Endothelial cell of umbilical vein (primary cell): Measurements from ENCODE around the gene CA6. TPM values are rescaled to one million over a fixed set of nuclear protein-coding genes. Genes with fewer than 3 reads are reported as not detected.

ENCODE experiments used
- BruUV-seq: library from RNA; stranded (reverse); fragments of 400-500 nt; replicated peaks from 2 replicates; lab custom pipeline; 2021; lab: Mats Ljungman, UMichigan
- CTCF ChIA-PET: fragments of 300-600, 350-600 bp; sonication (Branson Sonifier 250); formaldehyde crosslinking; loops from one replicate; lab custom pipeline; 2021; ENCODE audit warnings: antibody characterized with exemption, inconsistent platforms; lab: Charles Lee
- POLR2A ChIA-PET: fragments of 300-600, 350-600 bp; sonication (Branson Sonifier 250); formaldehyde crosslinking; loops from one replicate; lab custom pipeline; 2021; ENCODE audit warnings: antibody characterized with exemption, inconsistent platforms; lab: Charles Lee
- DNase-seq: peaks from one replicate; pipeline ENCODE4 v3.0.0-alpha.2; 2011; ENCODE audit warnings: low read depth, low spot score
- FAIRE-seq: peaks from 2 replicates; lab custom pipeline; 2011; peaks lifted over from hg19 to GRCh38; lab: Jason Lieb, UNC
- H2AFZ ChIP-seq: 2 replicates; pipeline ENCODE4 v1.6.0; 2012; ENCODE audit warnings: low read depth, low read length, control low read depth, inconsistent platforms
- H3K27ac ChIP-seq: 2 replicates; pipeline ENCODE4 v1.5.1; 2011; ENCODE audit warnings: low read depth, mild to moderate bottlenecking, control low read depth, low read length, moderate library complexity; ENCODE audit not compliant: insufficient read depth
- H3K27me3 ChIP-seq, 2 experiments: 2 replicates each; pipeline versions ENCODE4 v1.6.0 to v1.6.1; 2011; ENCODE audit warnings: low read length in 2 of 2, mixed read lengths in 1 of 2; ENCODE audit not compliant: control insufficient read depth in 2 of 2, insufficient read depth in 2 of 2
- H3K36me3 ChIP-seq, 2 experiments: 2 replicates in 1 of 2; 3 replicates in 1 of 2; pipeline ENCODE4 v1.5.1; 2011; ENCODE audit warnings: low read length in 2 of 2, mild to moderate bottlenecking in 1 of 2, moderate library complexity in 1 of 2; ENCODE audit not compliant: control insufficient read depth in 2 of 2, insufficient read depth in 2 of 2; ENCODE audit errors: extremely low read depth in 1 of 2
- H3K4me1 ChIP-seq: 3 replicates; pipeline ENCODE4 v1.5.1; 2011; ENCODE audit warnings: mild to moderate bottlenecking, low read length; ENCODE audit not compliant: control insufficient read depth, insufficient read depth; ENCODE audit errors: extremely low read depth
- H3K4me2 ChIP-seq: 2 replicates; pipeline ENCODE4 v1.6.1; 2011; ENCODE audit warnings: low read length, control low read depth, mixed read lengths; ENCODE audit not compliant: insufficient read depth
- H3K4me3 ChIP-seq, 3 experiments: fragments of 200-600 bp in 1 of 3; sonication (generic), shearing (Covaris generic) in 1 of 3; replicated peaks in 1 of 3; 2 replicates each; pipeline ENCODE4 v1.5.1; 2011 to 2016; ENCODE audit warnings: control low read depth in 3 of 3, low read length in 3 of 3, mild to moderate bottlenecking in 2 of 3, inconsistent platforms in 1 of 3, low read depth in 1 of 3, moderate library complexity in 1 of 3; ENCODE audit not compliant: insufficient read depth in 1 of 3
- H3K79me2 ChIP-seq: 2 replicates; pipeline ENCODE4 v1.6.0; 2012; ENCODE audit warnings: low read length, inconsistent platforms; ENCODE audit not compliant: control insufficient read depth, insufficient read depth
- H3K9ac ChIP-seq: replicated peaks from 2 replicates; pipeline ENCODE3; 2011; ENCODE audit warnings: low read length, control low read depth; ENCODE audit not compliant: insufficient read depth; ENCODE audit errors: extremely low read depth
- H3K9me1 ChIP-seq: replicated peaks from 3 replicates; pipeline ENCODE4 v1.6.0; 2011; ENCODE audit warnings: mild to moderate bottlenecking, low read length; ENCODE audit not compliant: control insufficient read depth, insufficient read depth; ENCODE audit errors: extremely low read depth
- H3K9me3 ChIP-seq: replicated peaks from 2 replicates; pipeline ENCODE4 v1.5.1; 2012; ENCODE audit warnings: low read length, inconsistent platforms; ENCODE audit not compliant: control insufficient read depth, insufficient read depth
- H4K20me1 ChIP-seq: replicated peaks from 2 replicates; pipeline ENCODE3; 2011; ENCODE audit warnings: mild to moderate bottlenecking, low read length; ENCODE audit not compliant: control insufficient read depth, insufficient read depth; ENCODE audit errors: extremely low read depth
- FOS ChIP-seq: IDR thresholded peaks from 2 replicates; pipeline ENCODE4 v1.6.1; 2011; ENCODE audit warnings: mild to moderate bottlenecking, low read length, moderate library complexity, borderline replicate concordance; ENCODE audit not compliant: insufficient read depth
- GATA2 ChIP-seq: IDR thresholded peaks from 2 replicates; pipeline ENCODE4 v1.7.0; 2011; ENCODE audit warnings: low read depth, mild to moderate bottlenecking, moderate library complexity, mixed read lengths, low read length; ENCODE audit not compliant: insufficient read length, insufficient read depth
- JUN ChIP-seq: IDR thresholded peaks from 2 replicates; pipeline ENCODE4 v1.6.1; 2011; ENCODE audit warnings: borderline replicate concordance, low read depth; ENCODE audit not compliant: insufficient read length, insufficient read depth
- MYC ChIP-seq: IDR thresholded peaks from one replicate; pipeline ENCODE4 v1.6.1; 2011; ENCODE audit warnings: mild to moderate bottlenecking, low read depth, low read length
- POLR2A ChIP-seq: IDR thresholded peaks from 2 replicates; pipeline ENCODE4 v1.6.1; 2012; ENCODE audit warnings: low read depth, mild to moderate bottlenecking, control low read depth, low read length
- POLR2AphosphoS5 ChIP-seq: IDR thresholded peaks from 2 replicates; pipeline ENCODE4 v1.6.1; 2012; ENCODE audit warnings: low read depth, mild to moderate bottlenecking, control low read depth, low read length, moderate library complexity; ENCODE audit not compliant: insufficient read depth
- dilution Hi-C: fragments of 300-500 bp; cut with MboI; formaldehyde crosslinking; loops from one replicate; pipeline ENCODE4 v1.15.0; 2019; ENCODE audit warnings: low sequenced_read_pairs; ENCODE audit not compliant: extremely low pct_ligation_motif_present
- intact Hi-C: fragments of 100-400 bp; cut with micrococcal nuclease; formaldehyde crosslinking; loops from one replicate; pipeline ENCODE4 v1.10.0; 2022
- polyA plus RNA-seq, 4 experiments: library from polyadenylated mRNA; depleted of rRNA in 3 of 4; stranded (reverse) in 3 of 4; unstranded in 1 of 4; fragments of >200 nt; gene quantifications; 2 replicates each; pipeline versions ENCODE4 v1.2.1 to v1.2.3, GENCODE V29; 2011 to 2012; ENCODE audit warnings: missing spikeins in 1 of 4
- total RNA-seq: library from RNA; stranded (reverse); gene quantifications from 2 replicates; pipeline ENCODE4 v1.2.3, GENCODE V29; 2021
- TF ChIP-seq, protein P1 (sequence below): IDR thresholded peaks from 2 replicates; pipeline ENCODE4 v1.6.1; 2011; ENCODE audit not compliant: insufficient read depth, insufficient read length
- TF ChIP-seq, protein P2 (sequence below), 2 donors: IDR thresholded peaks; 1 replicate in 1 of 2; 2 replicates in 1 of 2; pipeline ENCODE4 v1.5.1; 2011; ENCODE audit warnings: low read length in 2 of 2, mild to moderate bottlenecking in 2 of 2, moderate library complexity in 2 of 2, control low read depth in 1 of 2, inconsistent platforms in 1 of 2, low read depth in 1 of 2; ENCODE audit not compliant: insufficient read depth in 1 of 2; ENCODE audit errors: extremely low read depth in 1 of 2

The CA6 gene
- total and polyA plus RNA-seq, 2 donors (not counting 3 experiments of a cell fraction or from before 2014, with no cell fraction given): not detected

DNA sequence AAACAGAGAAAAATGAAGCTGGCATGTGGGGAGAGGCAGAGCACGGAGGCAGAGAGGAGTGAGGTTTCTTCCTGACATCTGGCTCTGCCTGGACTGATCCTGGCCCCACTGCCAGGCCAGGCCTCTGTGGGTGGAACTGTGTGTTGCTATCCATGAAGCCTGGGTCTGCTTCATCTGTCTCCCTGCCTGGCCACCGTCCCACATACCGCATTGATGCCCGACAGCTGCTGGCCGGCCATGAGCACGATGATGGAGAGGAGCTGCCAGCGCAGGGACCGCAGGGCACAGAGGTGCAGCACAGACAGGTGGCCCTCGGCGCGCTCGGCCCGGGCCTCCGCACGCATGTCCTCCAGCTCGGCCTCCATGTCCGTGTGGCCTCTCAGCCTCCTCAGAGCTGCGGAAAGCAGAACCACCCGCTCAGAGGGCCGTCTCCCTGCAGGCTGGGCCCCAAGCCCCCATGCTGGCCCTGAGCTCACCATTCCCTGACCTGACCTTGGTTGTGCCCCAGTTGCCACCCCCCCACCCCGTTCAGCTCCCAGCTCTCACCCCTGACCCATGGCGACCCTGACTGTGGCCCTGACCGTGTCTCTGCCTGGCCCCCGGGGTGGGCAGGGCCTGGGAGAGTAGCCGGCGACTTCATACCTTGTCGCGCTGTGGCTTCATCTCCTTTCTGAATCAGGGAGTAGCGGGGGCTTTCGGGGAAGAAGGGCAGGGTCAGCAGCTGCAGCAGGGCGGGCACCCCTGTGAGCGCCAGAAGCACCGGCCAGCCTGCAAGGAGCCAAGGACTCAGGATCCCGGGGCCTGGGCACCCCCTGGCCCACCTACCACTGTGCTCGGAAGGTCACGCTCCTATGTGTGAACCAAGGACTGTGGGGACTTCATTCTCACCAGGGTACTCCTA is 69.1 kb downstream of the CA6 start:
- DNase-seq (no peak), FAIRE-seq (no peak)
- no peaks in the 10 kb centered on the region for H3K36me3 ChIP-seq
- dilution Hi-C loops: no loop called here
- no peak overlapping the region for H3K4me3 ChIP-seq
- H4K20me1 ChIP-seq: no peaks in the 10 kb centered on the region
- intact Hi-C loops: no loop called here
- CTCF ChIA-PET: interaction anchor here (0.7 to 3.7 kb wide), 4 partner anchors 9 to 87 kb away, joined by 3 to 45 read pairs (median 6); no protein-coding TSS in a partner anchor
- no peaks in the 10 kb centered on the region for H3K9me3 ChIP-seq
- TF ChIP-seq POLR2AphosphoS5 (no peak), GATA2 (no peak), MYC (no peak), JUN (no peak), POLR2A (no peak), FOS (no peak)
- TF ChIP-seq, protein P1, sequence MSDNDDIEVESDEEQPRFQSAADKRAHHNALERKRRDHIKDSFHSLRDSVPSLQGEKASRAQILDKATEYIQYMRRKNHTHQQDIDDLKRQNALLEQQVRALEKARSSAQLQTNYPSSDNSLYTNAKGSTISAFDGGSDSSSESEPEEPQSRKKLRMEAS: no peak
- TF ChIP-seq, protein P2, sequence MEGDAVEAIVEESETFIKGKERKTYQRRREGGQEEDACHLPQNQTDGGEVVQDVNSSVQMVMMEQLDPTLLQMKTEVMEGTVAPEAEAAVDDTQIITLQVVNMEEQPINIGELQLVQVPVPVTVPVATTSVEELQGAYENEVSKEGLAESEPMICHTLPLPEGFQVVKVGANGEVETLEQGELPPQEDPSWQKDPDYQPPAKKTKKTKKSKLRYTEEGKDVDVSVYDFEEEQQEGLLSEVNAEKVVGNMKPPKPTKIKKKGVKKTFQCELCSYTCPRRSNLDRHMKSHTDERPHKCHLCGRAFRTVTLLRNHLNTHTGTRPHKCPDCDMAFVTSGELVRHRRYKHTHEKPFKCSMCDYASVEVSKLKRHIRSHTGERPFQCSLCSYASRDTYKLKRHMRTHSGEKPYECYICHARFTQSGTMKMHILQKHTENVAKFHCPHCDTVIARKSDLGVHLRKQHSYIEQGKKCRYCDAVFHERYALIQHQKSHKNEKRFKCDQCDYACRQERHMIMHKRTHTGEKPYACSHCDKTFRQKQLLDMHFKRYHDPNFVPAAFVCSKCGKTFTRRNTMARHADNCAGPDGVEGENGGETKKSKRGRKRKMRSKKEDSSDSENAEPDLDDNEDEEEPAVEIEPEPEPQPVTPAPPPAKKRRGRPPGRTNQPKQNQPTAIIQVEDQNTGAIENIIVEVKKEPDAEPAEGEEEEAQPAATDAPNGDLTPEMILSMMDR (IDR thresholded peaks at IDR 0.05; ENCODE audit: extremely low read depth in 1 of 2, insufficient read depth in 1 of 2, low read depth in 1 of 2, low read length in 2 of 2): no peak
- H3K4me2 ChIP-seq: no peak overlapping the region
- peaks cover 16% of the 10 kb centered on the region for H3K4me1 ChIP-seq
- H3K27me3 ChIP-seq: no peaks in the 10 kb centered on the region
- H3K79me2 ChIP-seq: no peaks in the 10 kb centered on the region
- POLR2A ChIA-PET: no interaction called here
- H3K9ac ChIP-seq: no peak overlapping the region
- BruUV-seq: no TSS peak
- no peak overlapping the region for H3K27ac ChIP-seq
- H2AFZ ChIP-seq: no peak overlapping the region
- no peaks in the 10 kb centered on the region for H3K9me1 ChIP-seq
